Peyer's patch (tissue), 4 donors: ENCODE results near the gene CNOT10.

Source experiments
- POLR2A ChIP-seq, 2 donors: fragments of 450-650 bp; IDR thresholded peaks; one replicate each; pipeline ENCODE4 v1.5.1; 2017; ENCODE audit warnings: antibody characterized with exemption in 2 of 2, mild to moderate bottlenecking in 2 of 2, moderate library complexity in 2 of 2
- TF ChIP-seq, protein P1 (sequence below), 6 experiments: fragments of 450-650 bp in 4 of 6; fragments of 200-600 bp in 2 of 6; sonication (generic) in 1 of 6; IDR thresholded peaks; one replicate each; pipeline ENCODE4 v1.5.1; 2017 to 2019; ENCODE audit warnings: antibody characterized with exemption in 6 of 6, mild to moderate bottlenecking in 3 of 6, moderate library complexity in 1 of 6

DNA sequence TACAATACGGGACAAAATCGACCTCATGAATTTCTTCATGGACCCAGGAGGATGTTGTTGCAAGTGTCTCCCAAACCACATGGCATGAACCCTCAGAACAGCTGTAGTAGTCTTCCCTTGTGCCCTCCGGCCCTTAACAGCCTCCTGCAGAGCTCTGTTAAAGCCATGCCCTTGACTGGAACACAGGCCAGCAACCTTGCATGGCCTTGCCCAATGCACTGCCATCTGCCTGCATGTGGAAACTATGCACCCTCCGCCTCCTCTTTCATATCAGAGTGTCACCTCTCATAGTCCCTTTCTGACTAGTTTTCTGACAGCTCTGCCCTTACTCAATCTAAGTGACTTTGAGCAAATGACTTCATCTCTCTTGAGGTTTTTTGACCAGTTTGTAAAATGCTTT is 93.4 kb downstream of the CNOT10 start:
- TF ChIP-seq, protein P1, sequence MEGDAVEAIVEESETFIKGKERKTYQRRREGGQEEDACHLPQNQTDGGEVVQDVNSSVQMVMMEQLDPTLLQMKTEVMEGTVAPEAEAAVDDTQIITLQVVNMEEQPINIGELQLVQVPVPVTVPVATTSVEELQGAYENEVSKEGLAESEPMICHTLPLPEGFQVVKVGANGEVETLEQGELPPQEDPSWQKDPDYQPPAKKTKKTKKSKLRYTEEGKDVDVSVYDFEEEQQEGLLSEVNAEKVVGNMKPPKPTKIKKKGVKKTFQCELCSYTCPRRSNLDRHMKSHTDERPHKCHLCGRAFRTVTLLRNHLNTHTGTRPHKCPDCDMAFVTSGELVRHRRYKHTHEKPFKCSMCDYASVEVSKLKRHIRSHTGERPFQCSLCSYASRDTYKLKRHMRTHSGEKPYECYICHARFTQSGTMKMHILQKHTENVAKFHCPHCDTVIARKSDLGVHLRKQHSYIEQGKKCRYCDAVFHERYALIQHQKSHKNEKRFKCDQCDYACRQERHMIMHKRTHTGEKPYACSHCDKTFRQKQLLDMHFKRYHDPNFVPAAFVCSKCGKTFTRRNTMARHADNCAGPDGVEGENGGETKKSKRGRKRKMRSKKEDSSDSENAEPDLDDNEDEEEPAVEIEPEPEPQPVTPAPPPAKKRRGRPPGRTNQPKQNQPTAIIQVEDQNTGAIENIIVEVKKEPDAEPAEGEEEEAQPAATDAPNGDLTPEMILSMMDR (IDR thresholded peaks at IDR 0.05): no peak
- TF ChIP-seq POLR2A (IDR thresholded peaks at IDR 0.05): no peak
